AG09309 (cell line): ENCODE data around the gene SORCS1.

Experiments
- DNase-seq: peaks from one replicate; pipeline ENCODE4 v3.0.0-alpha.2; 2010; ENCODE audit warnings: low read depth
- H3K4me3 ChIP-seq: 2 replicates; pipeline ENCODE4 v1.5.1; 2011; ENCODE audit warnings: mild to moderate bottlenecking, low read depth, low read length, moderate library complexity; ENCODE audit not compliant: control insufficient read depth
- CTCF ChIP-seq: IDR thresholded peaks from 2 replicates; pipeline ENCODE4 v1.5.1; 2011; ENCODE audit warnings: mild to moderate bottlenecking, low read depth, low read length, inconsistent platforms; ENCODE audit not compliant: insufficient read depth, control insufficient read depth; ENCODE audit errors: missing control alignments

SORCS1 gene

GRCh38 chr10:106826716-106827115 lies 337.8 kb downstream of the SORCS1 start:
- no peak overlapping the region for H3K4me3 ChIP-seq
- no peak for TF ChIP-seq CTCF
- DNase-seq: no peak

- no peak for DNase-seq
- TF ChIP-seq CTCF: no peak
- H3K4me3 ChIP-seq: no peak overlapping the region
These were observed 338.7 kb downstream of the SORCS1 start for GRCh38 chr10:106825576-106826364.

GRCh38 chr10:106820579-106820978 lies 343.9 kb downstream of the SORCS1 start:
- no peak for DNase-seq
- no peak for TF ChIP-seq CTCF
- no peak overlapping the region for H3K4me3 ChIP-seq

- H3K4me3 ChIP-seq: no peak overlapping the region
- TF ChIP-seq CTCF: no peak
- no peak for DNase-seq
These were observed 345.0 kb downstream of the SORCS1 start for GRCh38 chr10:106819490-106819889.

GRCh38 chr10:106816318-106817085 lies 348.0 kb downstream of the SORCS1 start:
- no peak overlapping the region for H3K4me3 ChIP-seq
- no peak for DNase-seq
- TF ChIP-seq CTCF: no peak

- H3K4me3 ChIP-seq: no peak overlapping the region
- TF ChIP-seq CTCF: no peak
- DNase-seq: no peak
These were observed 349.0 kb downstream of the SORCS1 start for GRCh38 chr10:106815427-106816043.
